ENCODE results near the gene HDAC4. TPM values are rescaled to one million over a fixed set of nuclear protein-coding genes. Genes with fewer than 3 reads are reported as not detected.

HDAC4 gene
- total RNA-seq, 1 donor from 2014 or later, result 11.8 TPM

GRCh38 chr2:239119346-239120126 is 281.3 kb downstream of the HDAC4 start:
- Histone ChIP-seq H3K27me3 (ENCODE audit: insufficient read depth, low read length) (no peaks in the 10 kb centered on the region), H2AFZ (ENCODE audit: low read depth, low read length) (no peak overlapping the region), H3K79me2 (ENCODE audit: insufficient read depth, low read length) (no peaks in the 10 kb centered on the region), H3K36me3 (ENCODE audit: insufficient read depth, low read length) (peaks cover under 1% of the 10 kb centered on the region), H3K9me3 (ENCODE audit: insufficient read depth, low read depth, low read length) (no peaks in the 10 kb centered on the region), H3K27ac (ENCODE audit: low read depth, low read length) (no peak overlapping the region), H3K4me3 (ENCODE audit: insufficient read depth, low read depth, low read length) (no peak overlapping the region), H4K20me1 (ENCODE audit: insufficient read depth, low read length) (no peaks in the 10 kb centered on the region), H3K4me2 (ENCODE audit: low read length) (no peak overlapping the region), H3K9ac (ENCODE audit: low read length) (no peak overlapping the region), H3K4me1 (ENCODE audit: insufficient read depth, low read length) (peaks cover 5% of the 10 kb centered on the region)
- H3K9me3 Mint-ChIP-seq (ENCODE audit: unreplicated experiment), result no peaks in the 10 kb centered on the region
- H3K27me3 Mint-ChIP-seq (ENCODE audit: low read depth, unreplicated experiment), result peaks cover 4% of the 10 kb centered on the region
- TF ChIP-seq EZH2 (IDR thresholded peaks at IDR 0.05; ENCODE audit: insufficient read depth, low read length), result no peak
- TF ChIP-seq CTCF (IDR thresholded peaks at IDR 0.05; ENCODE audit: insufficient read depth, low read depth, low read length), result no peak
- FAIRE-seq (no peak), DNase-seq (ENCODE audit: low read depth) (no peak)
- H3K27ac Mint-ChIP-seq (ENCODE audit: unreplicated experiment), result no peak overlapping the region
- H3K4me1 Mint-ChIP-seq (ENCODE audit: low read depth, unreplicated experiment), result peaks cover under 1% of the 10 kb centered on the region
- no peak overlapping the region for H3K4me3 Mint-ChIP-seq (ENCODE audit: unreplicated experiment)
- H3K36me3 Mint-ChIP-seq (ENCODE audit: low read depth, unreplicated experiment), result peaks cover 5% of the 10 kb centered on the region

GRCh38 chr2:239118675-239119211 is 282.1 kb downstream of the HDAC4 start:
- Mint-ChIP-seq H3K4me1 (ENCODE audit: low read depth, unreplicated experiment) (peaks cover 6% of the 10 kb centered on the region), H3K4me3 (ENCODE audit: unreplicated experiment) (no peak overlapping the region), H3K36me3 (ENCODE audit: low read depth, unreplicated experiment) (peaks cover 3% of the 10 kb centered on the region), H3K27ac (ENCODE audit: unreplicated experiment) (no peak overlapping the region), H3K9me3 (ENCODE audit: unreplicated experiment) (no peaks in the 10 kb centered on the region), H3K27me3 (ENCODE audit: low read depth, unreplicated experiment) (peaks cover 4% of the 10 kb centered on the region)
- Histone ChIP-seq H4K20me1 (ENCODE audit: insufficient read depth, low read length) (no peaks in the 10 kb centered on the region), H3K4me1 (ENCODE audit: insufficient read depth, low read length) (peaks cover 9% of the 10 kb centered on the region), H3K9me3 (ENCODE audit: insufficient read depth, low read depth, low read length) (no peaks in the 10 kb centered on the region), H3K9ac (ENCODE audit: low read length) (no peak overlapping the region), H3K27me3 (ENCODE audit: insufficient read depth, low read length) (no peaks in the 10 kb centered on the region), H3K36me3 (ENCODE audit: insufficient read depth, low read length) (no peaks in the 10 kb centered on the region), H3K27ac (ENCODE audit: low read depth, low read length) (no peak overlapping the region), H3K4me3 (ENCODE audit: insufficient read depth, low read depth, low read length) (no peak overlapping the region), H2AFZ (ENCODE audit: low read depth, low read length) (no peak overlapping the region), H3K4me2 (ENCODE audit: low read length) (no peak overlapping the region), H3K79me2 (ENCODE audit: insufficient read depth, low read length) (no peaks in the 10 kb centered on the region)
- FAIRE-seq (no peak), DNase-seq (ENCODE audit: low read depth) (no peak)
- no peak for TF ChIP-seq CTCF (IDR thresholded peaks at IDR 0.05; ENCODE audit: insufficient read depth, low read depth, low read length)
- no peak for TF ChIP-seq EZH2 (IDR thresholded peaks at IDR 0.05; ENCODE audit: insufficient read depth, low read length)

DNA sequence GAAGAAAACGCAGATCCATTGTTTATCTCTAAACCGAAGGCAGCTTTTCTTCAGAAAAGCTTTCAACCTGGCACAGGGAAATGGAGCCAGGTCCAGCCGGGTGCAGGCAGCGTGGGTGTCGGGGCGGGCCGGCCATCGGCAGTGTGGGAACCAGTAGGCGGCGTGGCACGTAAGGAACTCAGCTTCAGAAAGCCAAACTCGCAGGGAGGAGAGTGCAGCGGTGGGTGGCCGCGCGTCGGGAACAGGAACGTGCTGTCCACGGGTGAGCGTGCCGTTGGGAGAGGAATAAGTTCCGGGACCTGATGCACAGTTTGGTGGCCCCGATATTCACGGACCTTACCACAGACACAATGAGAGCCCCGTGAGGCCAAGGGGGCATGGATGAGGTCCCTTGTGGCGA is 282.6 kb downstream of the HDAC4 start:
- FAIRE-seq, result no peak
- Mint-ChIP-seq H3K27ac (ENCODE audit: unreplicated experiment) (no peak overlapping the region), H3K4me1 (ENCODE audit: low read depth, unreplicated experiment) (peaks cover 9% of the 10 kb centered on the region), H3K4me3 (ENCODE audit: unreplicated experiment) (no peak overlapping the region), H3K27me3 (ENCODE audit: low read depth, unreplicated experiment) (peaks cover 4% of the 10 kb centered on the region), H3K9me3 (ENCODE audit: unreplicated experiment) (no peaks in the 10 kb centered on the region), H3K36me3 (ENCODE audit: low read depth, unreplicated experiment) (peaks cover 3% of the 10 kb centered on the region)
- Histone ChIP-seq H3K4me3 (ENCODE audit: insufficient read depth, low read depth, low read length) (no peak overlapping the region), H3K9ac (ENCODE audit: low read length) (no peak overlapping the region), H3K9me3 (ENCODE audit: insufficient read depth, low read depth, low read length) (no peaks in the 10 kb centered on the region), H3K79me2 (ENCODE audit: insufficient read depth, low read length) (no peaks in the 10 kb centered on the region), H3K4me1 (ENCODE audit: insufficient read depth, low read length) (peaks cover 9% of the 10 kb centered on the region), H3K27ac (ENCODE audit: low read depth, low read length) (no peak overlapping the region), H4K20me1 (ENCODE audit: insufficient read depth, low read length) (no peaks in the 10 kb centered on the region), H3K36me3 (ENCODE audit: insufficient read depth, low read length) (no peaks in the 10 kb centered on the region), H3K27me3 (ENCODE audit: insufficient read depth, low read length) (no peaks in the 10 kb centered on the region), H2AFZ (ENCODE audit: low read depth, low read length) (no peak overlapping the region), H3K4me2 (ENCODE audit: low read length) (no peak overlapping the region)
- TF ChIP-seq CTCF (IDR thresholded peaks at IDR 0.05; ENCODE audit: insufficient read depth, low read depth, low read length) (no peak), EZH2 (IDR thresholded peaks at IDR 0.05; ENCODE audit: insufficient read depth, low read length) (no peak)
- no peak for DNase-seq (ENCODE audit: low read depth)
